NB4 (cell line): ENCODE data around the gene NSMF.

ENCODE experiments used
- CTCF ChIP-seq: IDR thresholded peaks from one replicate; pipeline ENCODE4 v1.5.1; 2012; ENCODE audit warnings: low read depth, low read length
- POLR2A ChIP-seq: IDR thresholded peaks from 2 replicates; pipeline ENCODE4 v1.6.1; 2011; ENCODE audit warnings: mild to moderate bottlenecking; ENCODE audit not compliant: insufficient read length; ENCODE audit errors: extremely low read depth

GRCh38 chr9:137498720-137499150 lies 39.6 kb upstream of the NSMF start:
- TF ChIP-seq POLR2A (no peak), CTCF (no peak)
